GM12873 (cell line): ENCODE measurements around the gene FNDC5.

Experiments
- CTCF ChIP-seq: IDR thresholded peaks from 2 replicates; pipeline ENCODE4 v1.5.1; 2012; ENCODE audit warnings: low read depth, mild to moderate bottlenecking, moderate library complexity, low read length, control low read depth; ENCODE audit not compliant: insufficient read depth; ENCODE audit errors: missing control alignments

The FNDC5 gene

GRCh38 chr1:32891241-32891570, 20.5 kb upstream of the FNDC5 start:
- no peak for TF ChIP-seq CTCF

- TF ChIP-seq CTCF: no peak
These were observed 20.0 kb upstream of the FNDC5 start for GRCh38 chr1:32890516-32891240.

DNA sequence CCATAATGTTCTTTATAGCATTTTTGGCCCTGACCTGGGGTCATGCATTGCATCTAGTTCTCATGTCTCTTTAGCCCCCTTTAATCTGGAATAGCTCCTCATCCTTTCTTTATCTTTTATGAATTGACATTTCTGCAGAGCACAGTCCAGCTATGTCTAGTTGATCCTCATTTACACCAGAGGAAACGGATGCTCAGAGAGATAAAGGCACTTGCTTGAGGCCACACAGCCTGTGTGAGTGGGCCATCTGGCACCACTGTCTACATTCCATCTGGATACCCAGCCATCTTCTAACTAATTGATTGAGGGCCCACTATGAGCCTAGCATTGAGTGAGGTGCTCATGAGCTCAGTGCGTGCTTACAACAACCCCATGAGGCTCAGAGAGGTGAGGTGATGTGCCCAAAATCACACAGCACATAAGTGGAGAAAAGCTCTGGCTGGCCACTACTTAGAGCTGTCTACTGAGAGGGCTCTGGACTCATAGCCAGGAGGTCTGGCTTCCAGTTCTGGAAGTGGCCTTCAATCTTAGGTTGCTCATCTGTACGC, 19.1 kb upstream of the FNDC5 start:
- no peak for TF ChIP-seq CTCF

- TF ChIP-seq CTCF: no peak
These were observed 18.1 kb upstream of the FNDC5 start for GRCh38 chr1:32888677-32889420.

GRCh38 chr1:32888134-32888533, 17.4 kb upstream of the FNDC5 start:
- TF ChIP-seq CTCF: no peak

DNA sequence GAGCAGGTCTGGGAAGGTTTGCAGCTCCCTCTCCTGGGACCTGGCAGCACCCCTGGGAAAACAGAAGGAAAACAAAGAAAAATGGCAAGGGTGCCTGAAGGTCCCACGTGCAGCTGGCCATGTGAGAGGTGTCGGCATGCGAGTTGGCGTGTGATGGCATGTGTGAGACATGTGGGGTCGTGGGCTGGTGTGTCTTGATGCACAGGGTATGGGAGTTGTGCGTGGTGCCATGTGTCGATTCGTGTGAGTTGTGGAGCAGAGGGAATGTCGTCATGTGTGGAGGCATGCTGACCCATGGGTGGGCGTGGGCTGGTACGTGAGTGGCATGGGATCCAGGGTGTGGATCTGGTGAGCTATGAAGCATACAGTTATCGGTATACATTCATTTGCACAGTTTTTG, 16.9 kb upstream of the FNDC5 start:
- TF ChIP-seq CTCF: no peak

DNA sequence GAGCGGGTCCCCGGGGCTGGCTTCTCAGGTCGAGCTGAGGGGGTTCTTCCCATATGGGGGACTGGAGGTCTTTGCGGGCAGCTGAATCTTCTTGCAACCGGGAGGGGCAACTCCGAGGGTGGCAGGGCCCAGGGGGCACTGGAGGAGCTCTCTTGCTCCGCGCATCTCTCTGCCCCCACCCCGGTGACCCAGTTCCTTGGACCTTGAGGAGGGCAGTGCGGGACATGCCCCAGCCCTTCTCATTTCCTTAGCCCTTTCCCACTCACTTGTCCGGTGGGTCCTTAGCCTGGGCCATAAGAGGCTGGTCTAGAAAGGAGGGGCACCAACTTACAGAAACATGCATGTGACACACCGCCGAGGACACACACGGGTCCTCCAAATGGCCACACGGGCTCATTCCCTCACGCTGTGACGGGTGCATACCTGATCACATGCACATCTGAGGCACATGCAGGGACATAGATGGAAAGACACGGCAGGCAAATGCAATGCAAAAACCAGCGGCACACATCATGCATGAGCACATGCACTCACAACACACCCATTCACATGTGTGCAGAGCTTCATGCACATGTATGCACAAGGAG, 16.2 kb upstream of the FNDC5 start:
- TF ChIP-seq CTCF: no peak
